Karpas-422 (cell line): ENCODE measurements around the gene SELL. TPM values are rescaled to one million over a fixed set of nuclear protein-coding genes. Genes with fewer than 3 reads are reported as not detected.
"Not testable (repeated sequence)": the region's sequence is repeated elsewhere in the genome, so short reads cannot be mapped to it uniquely, and the experiment has no call there.

Experiments
- DNase-seq: peaks from one replicate; pipeline ENCODE4 v3.0.0-alpha.2; 2015
- H2AFZ ChIP-seq: fragments of 200-600 bp; sonication (generic); 2 replicates; pipeline ENCODE4 v1.6.1; 2014; ENCODE audit warnings: antibody characterized with exemption, low read length, mixed read lengths
- H3K27ac ChIP-seq: fragments of 200-600 bp; sonication (generic); 2 replicates; pipeline ENCODE4 v1.5.1; 2014; ENCODE audit warnings: mild to moderate bottlenecking, low read length, moderate library complexity
- H3K27me3 ChIP-seq: fragments of 200-600 bp; sonication (generic); 2 replicates; pipeline ENCODE4 v1.6.1; 2014; ENCODE audit warnings: low read length, mixed read lengths
- H3K36me3 ChIP-seq: fragments of 200-600 bp; sonication (generic); 2 replicates; pipeline ENCODE4 v1.6.1; 2014; ENCODE audit warnings: low read length, mixed read lengths; ENCODE audit not compliant: insufficient read depth
- H3K4me1 ChIP-seq: fragments of 200-600 bp; sonication (generic); 2 replicates; pipeline ENCODE4 v1.6.1; 2014; ENCODE audit warnings: mild to moderate bottlenecking, low read length, mixed read lengths
- H3K4me2 ChIP-seq: fragments of 200-600 bp; sonication (generic); 2 replicates; pipeline ENCODE4 v1.6.1; 2014; ENCODE audit warnings: low read length, low read depth, mild to moderate bottlenecking; ENCODE audit not compliant: poor library complexity, severe bottlenecking
- H3K4me3 ChIP-seq: fragments of 200-600 bp; sonication (generic); 2 replicates; pipeline ENCODE4 v1.5.1; 2014; ENCODE audit warnings: mild to moderate bottlenecking, antibody characterized with exemption, low read length, mixed read lengths
- H3K79me2 ChIP-seq: fragments of 200-600 bp; sonication (generic); 2 replicates; pipeline ENCODE4 v1.6.1; 2014; ENCODE audit warnings: mild to moderate bottlenecking, low read length, mixed read lengths
- H3K9ac ChIP-seq: fragments of 200-600 bp; sonication (generic); 2 replicates; pipeline ENCODE4 v1.6.0; 2014; ENCODE audit warnings: low read length
- H3K9me2 ChIP-seq: fragments of 200-600 bp; sonication (generic), shearing (Covaris generic); replicated peaks from 2 replicates; pipeline ENCODE4 v1.6.0; 2014; ENCODE audit warnings: mild to moderate bottlenecking, low read length, moderate library complexity; ENCODE audit not compliant: insufficient read depth
- H3K9me3 ChIP-seq: fragments of 300-700, 200-600 bp; sonication (generic); 2 replicates; pipeline ENCODE4 v1.6.1; 2014; ENCODE audit warnings: low read length, mixed read lengths
- H4K20me1 ChIP-seq: fragments of 200-600 bp; sonication (generic); 2 replicates; pipeline ENCODE4 v1.6.1; 2014; ENCODE audit warnings: mild to moderate bottlenecking, antibody characterized with exemption, low read length, low read depth; ENCODE audit not compliant: insufficient read depth
- total RNA-seq: library from RNA; depleted of rRNA; stranded (reverse); fragments of >200 nt; shearing (Covaris generic); gene quantifications from 2 replicates; pipeline ENCODE4 v1.2.3, GENCODE V29; 2014; ENCODE audit warnings: low replicate concordance

Gene SELL
- total RNA-seq, 1 experiment from 2014 or later = not detected

DNA sequence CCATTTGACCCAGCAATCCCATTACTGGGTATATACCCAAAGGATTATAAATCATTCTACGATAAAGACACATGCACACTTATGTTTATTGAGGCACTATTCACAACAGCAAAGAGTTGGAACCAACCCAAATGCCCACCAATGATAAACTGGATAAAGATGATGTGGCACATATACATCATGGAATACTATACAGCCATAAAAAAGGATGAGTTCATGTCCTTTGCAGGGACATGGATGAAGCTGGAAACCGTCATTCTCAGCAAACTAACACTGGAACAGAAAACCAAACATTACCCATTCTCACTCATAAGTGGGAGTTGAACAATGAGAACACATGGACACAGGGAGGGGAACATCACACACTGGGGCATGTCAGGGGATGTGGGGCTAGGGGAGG, 3.7 kb upstream of the SELL start:
- H3K79me2 ChIP-seq, H3K4me1 ChIP-seq, H3K27me3 ChIP-seq, H3K9ac ChIP-seq, H3K36me3 ChIP-seq, H3K9me2 ChIP-seq, H3K27ac ChIP-seq, H4K20me1 ChIP-seq, H3K4me3 ChIP-seq, DNase-seq, H3K4me2 ChIP-seq, H3K9me3 ChIP-seq, H2AFZ ChIP-seq: not testable (repeated sequence)

DNA sequence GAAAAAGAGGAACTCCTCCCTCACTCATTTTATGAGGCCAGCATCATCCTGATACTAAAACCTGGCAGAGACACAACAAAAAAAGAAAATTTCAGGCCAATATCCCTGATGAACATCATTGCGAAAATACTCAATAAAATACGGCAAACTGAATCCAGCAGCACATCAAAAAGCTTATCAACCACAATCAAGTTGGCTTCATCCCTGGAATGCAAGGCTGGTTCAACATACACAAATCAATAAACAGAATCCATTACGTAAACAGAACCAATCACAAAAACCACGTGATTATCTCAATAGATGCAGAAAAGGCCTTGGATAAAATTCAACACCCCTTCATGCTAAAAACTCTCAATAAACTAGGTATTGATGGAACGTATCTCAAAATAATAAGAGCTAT, 1.7 kb upstream of the SELL start:
- H4K20me1 ChIP-seq, H3K79me2 ChIP-seq, H3K4me1 ChIP-seq, DNase-seq, H3K9ac ChIP-seq, H3K4me3 ChIP-seq, H3K36me3 ChIP-seq, H3K4me2 ChIP-seq, H2AFZ ChIP-seq, H3K27ac ChIP-seq, H3K9me2 ChIP-seq, H3K9me3 ChIP-seq, H3K27me3 ChIP-seq: not testable (repeated sequence)

DNA sequence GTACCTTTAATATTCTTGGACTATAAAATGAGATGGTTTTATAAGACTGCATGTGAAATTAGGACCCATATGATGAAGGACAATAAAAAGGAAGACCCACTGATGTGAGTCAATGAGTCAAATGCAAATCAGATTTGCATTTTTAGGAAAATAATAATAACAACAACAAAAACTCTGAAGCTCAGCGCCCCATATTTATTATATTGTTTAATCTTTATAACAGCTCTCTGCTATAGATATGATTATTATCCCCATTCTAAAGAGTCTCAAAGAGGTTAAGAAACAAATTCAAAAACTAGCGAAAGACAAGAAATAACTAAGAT, 850 bp upstream of the SELL start:
- H3K4me2 ChIP-seq = no peak overlapping the region
- H3K9ac ChIP-seq = no peak overlapping the region
- no peaks in the 10 kb centered on the region for H3K36me3 ChIP-seq
- no peak for DNase-seq
- no peak overlapping the region for H3K4me3 ChIP-seq
- no peak overlapping the region for H3K27ac ChIP-seq
- no peaks in the 10 kb centered on the region for H3K9me2 ChIP-seq
- H3K4me1 ChIP-seq = no peaks in the 10 kb centered on the region
- H3K79me2 ChIP-seq = no peaks in the 10 kb centered on the region
- no peaks in the 10 kb centered on the region for H3K27me3 ChIP-seq
- no peaks in the 10 kb centered on the region for H4K20me1 ChIP-seq
- no peak overlapping the region for H2AFZ ChIP-seq
- H3K9me3 ChIP-seq = no peaks in the 10 kb centered on the region

DNA sequence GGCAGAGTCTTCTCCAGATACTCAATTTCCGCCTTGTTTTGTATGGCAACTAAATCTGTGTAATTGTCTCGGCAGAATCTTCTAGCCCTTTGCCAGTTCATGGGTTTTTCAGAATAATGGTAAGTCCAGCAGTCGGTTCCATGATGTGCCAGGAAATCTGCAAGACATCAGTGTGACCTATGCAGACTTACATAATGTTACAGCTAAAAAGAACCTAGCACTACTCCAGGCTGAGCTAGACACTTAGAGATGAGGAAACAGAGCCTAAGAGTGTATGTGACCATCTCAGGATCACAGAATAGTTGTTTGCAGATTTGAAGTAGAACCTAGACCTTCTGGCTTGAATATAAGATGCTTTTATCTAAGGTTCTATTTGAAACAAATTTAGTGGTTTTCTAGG, 2.8 kb downstream of the SELL start:
- H3K27ac ChIP-seq = no peak overlapping the region
- H2AFZ ChIP-seq = no peak overlapping the region
- no peak overlapping the region for H3K9ac ChIP-seq

DNA sequence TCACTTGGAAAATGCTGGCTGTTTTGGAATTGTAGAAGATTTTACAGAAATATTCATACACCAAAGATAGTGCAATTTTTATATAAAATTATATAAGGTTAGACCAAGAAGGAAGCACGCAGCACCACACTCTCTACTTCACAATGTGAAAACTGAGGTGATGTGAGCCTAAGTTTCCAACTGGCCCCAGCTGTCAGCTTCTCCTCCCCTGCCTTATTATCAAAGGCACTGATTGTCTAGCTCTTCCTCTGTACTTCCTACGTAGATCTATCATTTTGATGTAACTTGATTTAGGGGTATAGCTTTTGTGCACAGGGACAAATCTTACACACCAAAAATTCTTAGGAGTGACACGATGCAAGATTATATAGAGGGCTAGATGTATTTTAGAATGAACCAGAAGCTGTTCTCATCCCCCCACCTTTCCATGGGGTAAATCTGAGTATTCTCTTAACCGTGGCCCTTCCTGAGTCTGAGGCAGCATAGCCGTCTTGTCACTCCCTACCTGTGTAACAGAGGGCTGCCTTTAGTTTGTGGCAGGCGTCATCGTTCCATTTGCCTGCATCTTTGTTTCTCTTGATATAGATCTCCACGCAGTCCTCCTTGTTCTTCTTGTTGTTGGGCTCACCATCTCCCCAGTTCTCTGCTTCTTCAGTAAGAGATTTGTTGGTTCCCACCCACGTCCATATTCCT, 3.4 kb downstream of the SELL start:
- Histone ChIP-seq H3K79me2 (no peaks in the 10 kb centered on the region), H3K4me1 (no peaks in the 10 kb centered on the region), H4K20me1 (no peaks in the 10 kb centered on the region), H3K9ac (no peak overlapping the region), H3K27me3 (no peaks in the 10 kb centered on the region), H2AFZ (no peak overlapping the region), H3K4me3 (no peak overlapping the region), H3K27ac (no peak overlapping the region), H3K9me2 (no peaks in the 10 kb centered on the region), H3K36me3 (no peaks in the 10 kb centered on the region), H3K4me2 (no peak overlapping the region), H3K9me3 (no peaks in the 10 kb centered on the region)
- DNase-seq = no peak

More for the DNA sequence above, 2.8 kb downstream of the SELL start:
- no peak overlapping the region for H3K4me2 ChIP-seq
- no peaks in the 10 kb centered on the region for H3K36me3 ChIP-seq
- H3K27me3 ChIP-seq = no peaks in the 10 kb centered on the region
- H4K20me1 ChIP-seq = no peaks in the 10 kb centered on the region
- no peak for DNase-seq
- H3K79me2 ChIP-seq = no peaks in the 10 kb centered on the region
- no peaks in the 10 kb centered on the region for H3K9me2 ChIP-seq
- no peaks in the 10 kb centered on the region for H3K4me1 ChIP-seq
- no peaks in the 10 kb centered on the region for H3K9me3 ChIP-seq
- H3K4me3 ChIP-seq = no peak overlapping the region

GRCh38 chr1:169704797-169705196, 6.6 kb downstream of the SELL start:
- no peaks in the 10 kb centered on the region for H3K9me2 ChIP-seq
- peaks cover 4% of the 10 kb centered on the region for H3K4me1 ChIP-seq
- no peaks in the 10 kb centered on the region for H3K36me3 ChIP-seq
- no peaks in the 10 kb centered on the region for H3K9me3 ChIP-seq
- H2AFZ ChIP-seq = no peak overlapping the region
- H3K27ac ChIP-seq = no peak overlapping the region
- DNase-seq = peak; percentile 11
- H3K9ac ChIP-seq = no peak overlapping the region
- H3K4me2 ChIP-seq = no peak overlapping the region
- no peak overlapping the region for H3K4me3 ChIP-seq
- no peaks in the 10 kb centered on the region for H3K79me2 ChIP-seq
- H4K20me1 ChIP-seq = no peaks in the 10 kb centered on the region
- no peaks in the 10 kb centered on the region for H3K27me3 ChIP-seq

DNA sequence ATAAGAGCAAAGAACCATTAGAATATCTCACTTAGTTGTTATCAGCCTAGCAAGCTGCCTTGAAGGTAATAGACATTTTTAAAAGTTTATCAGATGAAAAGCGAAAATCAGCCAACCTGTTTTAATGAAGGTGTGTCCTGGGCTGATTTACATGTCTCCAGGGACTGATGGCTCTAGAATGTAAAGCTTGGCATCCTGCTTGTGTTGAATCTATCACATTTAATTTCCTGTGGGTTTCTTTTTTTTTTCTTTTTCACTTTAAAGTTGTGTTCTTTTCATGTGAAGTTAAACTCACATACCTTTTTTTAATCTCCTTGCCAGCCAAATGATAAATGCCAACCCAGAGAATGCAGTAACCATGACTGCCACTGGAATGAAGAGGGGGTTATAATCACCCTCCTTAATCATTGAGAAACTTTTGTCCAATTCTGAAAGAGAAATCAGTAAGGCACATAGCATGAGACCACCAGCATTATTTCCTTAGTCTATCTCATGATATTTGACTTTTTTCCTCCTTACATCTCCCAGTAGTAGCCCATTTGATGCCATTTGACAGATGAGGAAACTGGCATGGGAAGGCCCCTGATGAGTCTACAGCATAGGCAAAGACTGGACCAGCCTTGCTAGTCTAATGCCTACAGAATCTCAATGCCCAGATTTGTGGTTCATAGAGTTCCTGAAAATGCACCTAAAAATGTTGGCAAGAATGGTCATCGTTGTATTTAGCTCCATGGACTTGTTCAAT, 10.0 kb downstream of the SELL start:
- Histone ChIP-seq H3K9me2 (no peaks in the 10 kb centered on the region), H3K9me3 (no peaks in the 10 kb centered on the region), H3K79me2 (no peaks in the 10 kb centered on the region), H3K27me3 (no peaks in the 10 kb centered on the region), H3K4me1 (peaks cover 4% of the 10 kb centered on the region), H3K9ac (no peak overlapping the region), H2AFZ (no peak overlapping the region), H3K4me2 (no peak overlapping the region), H4K20me1 (no peaks in the 10 kb centered on the region), H3K4me3 (no peak overlapping the region), H3K27ac (no peak overlapping the region), H3K36me3 (no peaks in the 10 kb centered on the region)
- DNase-seq = no peak

- Histone ChIP-seq H3K4me1 (peaks cover 4% of the 10 kb centered on the region), H3K36me3 (no peaks in the 10 kb centered on the region), H4K20me1 (no peaks in the 10 kb centered on the region), H3K79me2 (no peaks in the 10 kb centered on the region), H3K27ac (no peak overlapping the region), H3K27me3 (no peaks in the 10 kb centered on the region), H3K4me2 (no peak overlapping the region), H3K9me3 (no peaks in the 10 kb centered on the region), H3K4me3 (no peak overlapping the region), H2AFZ (no peak overlapping the region), H3K9me2 (no peaks in the 10 kb centered on the region), H3K9ac (no peak overlapping the region)
- DNase-seq = peak; percentile 44
These were observed 11.7 kb downstream of the SELL start for GRCh38 chr1:169699707-169700106.
